Right lobe of liver (tissue), 4 donors: ENCODE measurements around the gene LNX1.

ENCODE experiments used
- CTCF ChIP-seq, 4 donors: fragments of 200-600 bp in 3 of 4; fragments of 450-650 bp in 1 of 4; IDR thresholded peaks; one replicate each; pipeline versions ENCODE4 v1.5.1 to v1.8.0; 2016 to 2022; ENCODE audit warnings: antibody characterized with exemption in 4 of 4, mild to moderate bottlenecking in 2 of 4
- POLR2A ChIP-seq: fragments of 450-650 bp; IDR thresholded peaks from one replicate; pipeline ENCODE4 v1.6.1; 2017; ENCODE audit warnings: antibody characterized with exemption, mild to moderate bottlenecking
- donor health status: DM: no; HTN: no; CAD: no.
- donor health status: DM: no; HTN: no; CAD: no.
- donor health status: DM: no; HTN: yes; CAD: no.

GRCh38 chr4:53601251-53601764, 10.0 kb upstream of the LNX1 start:
- TF ChIP-seq CTCF (IDR thresholded peaks at IDR 0.05) (peak; percentile 30 to 48 (median 39)), POLR2A (no peak)
